MCF 10A (cell line): ENCODE results near the gene HOXC12. TPM values are rescaled to one million over a fixed set of nuclear protein-coding genes. Genes with fewer than 3 reads are reported as not detected.

Experiments used
- BruUV-seq: library from RNA; stranded (reverse); fragments of 400-500 nt; replicated peaks from 2 replicates; lab custom pipeline; 2021; lab: Mats Ljungman, UMichigan
- CTCF ChIA-PET: fragments of 300-600 bp; sonication (Branson Sonifier 250); formaldehyde crosslinking; extraction: SDS; loops from one replicate; lab custom pipeline; 2021; ENCODE audit warnings: antibody characterized with exemption, inconsistent platforms; lab: Yijun Ruan, JAX
- POLR2A ChIA-PET: fragments of 300-600, 350-650 bp; sonication (Branson Sonifier 250); formaldehyde crosslinking; extraction: SDS; loops from one replicate; lab custom pipeline; 2020; ENCODE audit warnings: antibody characterized with exemption, inconsistent platforms; lab: Yijun Ruan, JAX
- DNase-seq: peaks from one replicate; pipeline ENCODE4 v3.0.0-alpha.2; 2018; ENCODE audit not compliant: unreplicated experiment
- H3K27ac Mint-ChIP-seq: one replicate; pipeline ENCODE4 v1.8.0; 2022; ENCODE audit warnings: mild to moderate bottlenecking, low read depth, mixed read lengths; ENCODE audit not compliant: unreplicated experiment
- H3K27me3 Mint-ChIP-seq: one replicate; pipeline ENCODE4 v1.8.0; 2022; ENCODE audit warnings: mixed read lengths; ENCODE audit not compliant: insufficient read depth, unreplicated experiment
- H3K36me3 Mint-ChIP-seq: one replicate; pipeline ENCODE4 v1.8.0; 2022; ENCODE audit warnings: mild to moderate bottlenecking, moderate library complexity, mixed read lengths; ENCODE audit not compliant: insufficient read depth, unreplicated experiment
- H3K4me1 Mint-ChIP-seq: one replicate; pipeline ENCODE4 v1.8.0; 2022; ENCODE audit warnings: mixed read lengths; ENCODE audit not compliant: insufficient read depth, unreplicated experiment
- H3K4me3 Mint-ChIP-seq: one replicate; pipeline ENCODE4 v1.8.0; 2022; ENCODE audit warnings: mild to moderate bottlenecking, moderate library complexity, mixed read lengths; ENCODE audit not compliant: unreplicated experiment
- H3K9me3 Mint-ChIP-seq: one replicate; pipeline ENCODE4 v1.8.0; 2022; ENCODE audit warnings: mixed read lengths; ENCODE audit not compliant: unreplicated experiment
- CTCF ChIP-seq: fragments of 200-600 bp; IDR thresholded peaks from one replicate; pipeline ENCODE4 v1.8.0; 2022; ENCODE audit warnings: antibody characterized with exemption, mild to moderate bottlenecking; ENCODE audit not compliant: unreplicated experiment
- intact Hi-C: fragments of 100-400 bp; cut with micrococcal nuclease; formaldehyde crosslinking; loops from 2 replicates; pipeline ENCODE4 v1.14.1; 2022
- total RNA-seq: library from RNA; stranded (reverse); gene quantifications from 2 replicates; pipeline ENCODE4 v1.2.3, GENCODE V29; 2022

HOXC12 gene
- total RNA-seq, 1 experiment from 2014 or later, result not detected

- DNase-seq, result no peak
- peaks cover 1% of the 10 kb centered on the region for H3K27me3 Mint-ChIP-seq
- no peaks in the 10 kb centered on the region for H3K9me3 Mint-ChIP-seq
- TSS peak; percentile 72 for BruUV-seq
- intact Hi-C loops, result no loop called here
- ChIA-PET POLR2A (interaction anchor here (0.8 to 2.7 kb wide), 8 partner anchors 8 to 271 kb away, joined by 3 to 32 read pairs (median 8); partner anchors contain the start of genes CALCOCO1, HOXC13, HOXC5 and SMUG1), CTCF (interaction anchor here (0.6 to 12.4 kb wide), 9 partner anchors 10 to 253 kb away, joined by 3 to 200 read pairs (median 4); partner anchors contain the start of genes HOXC11 and HOXC8)
- TF ChIP-seq CTCF, result no peak
- peaks cover 9% of the 10 kb centered on the region for H3K36me3 Mint-ChIP-seq
- H3K4me3 Mint-ChIP-seq, result peak overlapping the region; percentile 89
- H3K27ac Mint-ChIP-seq, result peak overlapping the region; percentile 97
- H3K4me1 Mint-ChIP-seq, result peaks cover 12% of the 10 kb centered on the region
Measured at GRCh38 chr12:53998900-53999236, 44.2 kb downstream of the HOXC12 start.

GRCh38 chr12:53999559-54000115, 44.9 kb downstream of the HOXC12 start:
- peak overlapping the region; percentile 97 for H3K27ac Mint-ChIP-seq
- CTCF ChIA-PET, result interaction anchor here (0.5 to 12.4 kb wide), 22 partner anchors 10 to 257 kb away, joined by 3 to 200 read pairs (median 5); partner anchors contain the start of genes HOXC10, HOXC11, HOXC13 and HOXC5
- H3K36me3 Mint-ChIP-seq, result peaks cover 9% of the 10 kb centered on the region
- BruUV-seq, result no TSS peak
- intact Hi-C loops, result loop anchor here (10.0 kb wide), 1 partner anchor 365 kb away; the partner anchor contains the start of gene GPR84
- POLR2A ChIA-PET, result interaction anchor here (0.6 to 2.7 kb wide), 36 partner anchors 8 to 382 kb away, joined by 3 to 37 read pairs (median 4); partner anchors contain the start of genes CALCOCO1, CBX5, COPZ1 and HNRNPA1
- peak overlapping the region; percentile 89 for H3K4me3 Mint-ChIP-seq
- H3K27me3 Mint-ChIP-seq, result no peaks in the 10 kb centered on the region
- DNase-seq, result peak; percentile 90
- no peaks in the 10 kb centered on the region for H3K9me3 Mint-ChIP-seq
- H3K4me1 Mint-ChIP-seq, result peaks cover 12% of the 10 kb centered on the region
- no peak for TF ChIP-seq CTCF

GRCh38 chr12:54000116-54001114, 45.7 kb downstream of the HOXC12 start, which contains the start of gene HOXC9:
HOXC9 (plus strand) TSS chr12:54000161; CDS start chr12:54000189, 28 bp downstream.
- H3K27me3 Mint-ChIP-seq, result no peaks in the 10 kb centered on the region
- peaks cover 12% of the 10 kb centered on the region for H3K4me1 Mint-ChIP-seq
- CTCF ChIA-PET, result interaction anchor here (0.5 to 12.4 kb wide), 20 partner anchors 13 to 358 kb away, joined by 3 to 200 read pairs (median 4); partner anchors contain the start of genes HOXC10, HOXC13 and HOXC5
- H3K27ac Mint-ChIP-seq, result peak within 1 kb of the TSS; percentile 97
- peaks cover 9% of the 10 kb centered on the region for H3K36me3 Mint-ChIP-seq
- TSS peak; percentile 84 for BruUV-seq
- DNase-seq, result peak; percentile 35
- H3K9me3 Mint-ChIP-seq, result no peaks in the 10 kb centered on the region
- H3K4me3 Mint-ChIP-seq, result peak within 1 kb of the TSS; percentile 89
- intact Hi-C loops, result loop anchor here (10.0 kb wide), 1 partner anchor 364 kb away; the partner anchor contains the start of gene GPR84
- POLR2A ChIA-PET, result interaction anchor here (0.6 to 2.7 kb wide), 36 partner anchors 9 to 382 kb away, joined by 3 to 37 read pairs (median 4); partner anchors contain the start of genes CALCOCO1, CBX5, COPZ1 and HNRNPA1
- no peak for TF ChIP-seq CTCF
